H1 (cell line): ENCODE data around the gene SBSN. TPM values are rescaled to one million over a fixed set of nuclear protein-coding genes. Genes with fewer than 3 reads are reported as not detected.

ENCODE experiments used
- BRCA1 ChIP-seq: IDR thresholded peaks from 2 replicates; pipeline ENCODE4 v1.6.1; 2012; ENCODE audit warnings: low read depth, low read length, improper control_type of control experiment
- CHD1 ChIP-seq: IDR thresholded peaks from 2 replicates; pipeline ENCODE4 v1.6.1; 2012; ENCODE audit warnings: low read depth, low read length, improper control_type of control experiment
- E2F6 ChIP-seq: IDR thresholded peaks from 2 replicates; pipeline ENCODE4 v1.6.1; 2012; ENCODE audit warnings: inconsistent platforms
- KDM4A ChIP-seq: IDR thresholded peaks from one replicate; pipeline ENCODE4 v1.7.1; 2012; ENCODE audit warnings: low read depth, mild to moderate bottlenecking, moderate library complexity, low read length, inconsistent platforms; ENCODE audit not compliant: severe bottlenecking
- KDM5A ChIP-seq: fragments of 200-600 bp; IDR thresholded peaks from 2 replicates; pipeline ENCODE4 v1.7.1; 2012; ENCODE audit warnings: mild to moderate bottlenecking, low read length, inconsistent platforms, mixed read lengths
- NRF1 ChIP-seq: IDR thresholded peaks from 2 replicates; pipeline ENCODE4 v1.6.1; 2011; ENCODE audit warnings: mild to moderate bottlenecking, low read depth, low read length, improper control_type of control experiment
- POLR2A ChIP-seq, 2 experiments: IDR thresholded peaks; 1 replicate in 1 of 2; 2 replicates in 1 of 2; pipeline ENCODE4 v1.6.1; 2011; ENCODE audit warnings: low read depth in 2 of 2, low read length in 2 of 2, mild to moderate bottlenecking in 2 of 2; ENCODE audit errors: control extremely low read depth in 1 of 2
- RAD21 ChIP-seq, 2 experiments: IDR thresholded peaks in 1 of 2; conservative IDR thresholded peaks in 1 of 2; 2 replicates each; pipeline ENCODE4 v1.6.1; 2011; ENCODE audit warnings: low read depth in 2 of 2, low read length in 2 of 2, improper control_type of control experiment in 1 of 2, inconsistent platforms in 1 of 2, mild to moderate bottlenecking in 1 of 2, moderate library complexity in 1 of 2
- RBBP5 ChIP-seq: IDR thresholded peaks from 2 replicates; pipeline ENCODE4 v1.7.1; 2012; ENCODE audit warnings: low read depth, mild to moderate bottlenecking, inconsistent platforms, low read length, moderate library complexity, borderline replicate concordance
- SIRT6 ChIP-seq: IDR thresholded peaks from one replicate; pipeline ENCODE4 v1.7.1; 2012; ENCODE audit warnings: low read length, inconsistent platforms
- polyA plus RNA-seq, 7 experiments: library from polyadenylated mRNA; depleted of rRNA in 3 of 7; stranded (reverse) in 5 of 7; unstranded in 2 of 7; fragments of >200 nt in 5 of 7; fragments of 200-250 nt in 2 of 7; gene quantifications; 1 replicate in 5 of 7; 2 replicates in 1 of 7; 4 replicates in 1 of 7; pipeline versions ENCODE4 v1.2.1 to v1.2.3, GENCODE V29; 2011 to 2013; ENCODE audit warnings: missing spikeins in 2 of 7, mixed read lengths in 2 of 7
- total RNA-seq: library from RNA; stranded (reverse); fragmentation: NEBNext Ultra II Directional; extraction: Animal tissue kit (Norgen Biotek cat#: 25700); gene quantifications from 2 replicates; pipeline ENCODE4 v1.2.1, GENCODE V29; 2021
- TF ChIP-seq, protein P1 (sequence below): fragments of 300-600 bp; sonication (generic); IDR thresholded peaks from 2 replicates; pipeline ENCODE4 v1.7.1; 2012; ENCODE audit warnings: low read length, moderate library complexity, mild to moderate bottlenecking, inconsistent platforms; ENCODE audit not compliant: insufficient replicate concordance

The SBSN gene
- total and polyA plus RNA-seq, 2 of the 8 experiments (the other 6 are each of a cell fraction or from before 2014, with no cell fraction given): not detected

- TF ChIP-seq POLR2A (IDR thresholded peaks at IDR 0.05; ENCODE audit: control extremely low read depth in 1 of 2, low read depth in 2 of 2, low read length in 2 of 2) (no peak; a peak in 1 of 3 replicates), CHD1 (no peak), SIRT6 (no peak), E2F6 (peak; percentile 93), RAD21 (IDR thresholded peaks at IDR 0.05 in 1 of 2, conservative IDR thresholded peaks at IDR 0.05 in 1 of 2; ENCODE audit: low read depth in 2 of 2, low read length in 2 of 2) (no peak), KDM5A (no peak), KDM4A (no peak), NRF1 (no peak), RBBP5 (no peak), BRCA1 (no peak)
- TF ChIP-seq, protein P1, sequence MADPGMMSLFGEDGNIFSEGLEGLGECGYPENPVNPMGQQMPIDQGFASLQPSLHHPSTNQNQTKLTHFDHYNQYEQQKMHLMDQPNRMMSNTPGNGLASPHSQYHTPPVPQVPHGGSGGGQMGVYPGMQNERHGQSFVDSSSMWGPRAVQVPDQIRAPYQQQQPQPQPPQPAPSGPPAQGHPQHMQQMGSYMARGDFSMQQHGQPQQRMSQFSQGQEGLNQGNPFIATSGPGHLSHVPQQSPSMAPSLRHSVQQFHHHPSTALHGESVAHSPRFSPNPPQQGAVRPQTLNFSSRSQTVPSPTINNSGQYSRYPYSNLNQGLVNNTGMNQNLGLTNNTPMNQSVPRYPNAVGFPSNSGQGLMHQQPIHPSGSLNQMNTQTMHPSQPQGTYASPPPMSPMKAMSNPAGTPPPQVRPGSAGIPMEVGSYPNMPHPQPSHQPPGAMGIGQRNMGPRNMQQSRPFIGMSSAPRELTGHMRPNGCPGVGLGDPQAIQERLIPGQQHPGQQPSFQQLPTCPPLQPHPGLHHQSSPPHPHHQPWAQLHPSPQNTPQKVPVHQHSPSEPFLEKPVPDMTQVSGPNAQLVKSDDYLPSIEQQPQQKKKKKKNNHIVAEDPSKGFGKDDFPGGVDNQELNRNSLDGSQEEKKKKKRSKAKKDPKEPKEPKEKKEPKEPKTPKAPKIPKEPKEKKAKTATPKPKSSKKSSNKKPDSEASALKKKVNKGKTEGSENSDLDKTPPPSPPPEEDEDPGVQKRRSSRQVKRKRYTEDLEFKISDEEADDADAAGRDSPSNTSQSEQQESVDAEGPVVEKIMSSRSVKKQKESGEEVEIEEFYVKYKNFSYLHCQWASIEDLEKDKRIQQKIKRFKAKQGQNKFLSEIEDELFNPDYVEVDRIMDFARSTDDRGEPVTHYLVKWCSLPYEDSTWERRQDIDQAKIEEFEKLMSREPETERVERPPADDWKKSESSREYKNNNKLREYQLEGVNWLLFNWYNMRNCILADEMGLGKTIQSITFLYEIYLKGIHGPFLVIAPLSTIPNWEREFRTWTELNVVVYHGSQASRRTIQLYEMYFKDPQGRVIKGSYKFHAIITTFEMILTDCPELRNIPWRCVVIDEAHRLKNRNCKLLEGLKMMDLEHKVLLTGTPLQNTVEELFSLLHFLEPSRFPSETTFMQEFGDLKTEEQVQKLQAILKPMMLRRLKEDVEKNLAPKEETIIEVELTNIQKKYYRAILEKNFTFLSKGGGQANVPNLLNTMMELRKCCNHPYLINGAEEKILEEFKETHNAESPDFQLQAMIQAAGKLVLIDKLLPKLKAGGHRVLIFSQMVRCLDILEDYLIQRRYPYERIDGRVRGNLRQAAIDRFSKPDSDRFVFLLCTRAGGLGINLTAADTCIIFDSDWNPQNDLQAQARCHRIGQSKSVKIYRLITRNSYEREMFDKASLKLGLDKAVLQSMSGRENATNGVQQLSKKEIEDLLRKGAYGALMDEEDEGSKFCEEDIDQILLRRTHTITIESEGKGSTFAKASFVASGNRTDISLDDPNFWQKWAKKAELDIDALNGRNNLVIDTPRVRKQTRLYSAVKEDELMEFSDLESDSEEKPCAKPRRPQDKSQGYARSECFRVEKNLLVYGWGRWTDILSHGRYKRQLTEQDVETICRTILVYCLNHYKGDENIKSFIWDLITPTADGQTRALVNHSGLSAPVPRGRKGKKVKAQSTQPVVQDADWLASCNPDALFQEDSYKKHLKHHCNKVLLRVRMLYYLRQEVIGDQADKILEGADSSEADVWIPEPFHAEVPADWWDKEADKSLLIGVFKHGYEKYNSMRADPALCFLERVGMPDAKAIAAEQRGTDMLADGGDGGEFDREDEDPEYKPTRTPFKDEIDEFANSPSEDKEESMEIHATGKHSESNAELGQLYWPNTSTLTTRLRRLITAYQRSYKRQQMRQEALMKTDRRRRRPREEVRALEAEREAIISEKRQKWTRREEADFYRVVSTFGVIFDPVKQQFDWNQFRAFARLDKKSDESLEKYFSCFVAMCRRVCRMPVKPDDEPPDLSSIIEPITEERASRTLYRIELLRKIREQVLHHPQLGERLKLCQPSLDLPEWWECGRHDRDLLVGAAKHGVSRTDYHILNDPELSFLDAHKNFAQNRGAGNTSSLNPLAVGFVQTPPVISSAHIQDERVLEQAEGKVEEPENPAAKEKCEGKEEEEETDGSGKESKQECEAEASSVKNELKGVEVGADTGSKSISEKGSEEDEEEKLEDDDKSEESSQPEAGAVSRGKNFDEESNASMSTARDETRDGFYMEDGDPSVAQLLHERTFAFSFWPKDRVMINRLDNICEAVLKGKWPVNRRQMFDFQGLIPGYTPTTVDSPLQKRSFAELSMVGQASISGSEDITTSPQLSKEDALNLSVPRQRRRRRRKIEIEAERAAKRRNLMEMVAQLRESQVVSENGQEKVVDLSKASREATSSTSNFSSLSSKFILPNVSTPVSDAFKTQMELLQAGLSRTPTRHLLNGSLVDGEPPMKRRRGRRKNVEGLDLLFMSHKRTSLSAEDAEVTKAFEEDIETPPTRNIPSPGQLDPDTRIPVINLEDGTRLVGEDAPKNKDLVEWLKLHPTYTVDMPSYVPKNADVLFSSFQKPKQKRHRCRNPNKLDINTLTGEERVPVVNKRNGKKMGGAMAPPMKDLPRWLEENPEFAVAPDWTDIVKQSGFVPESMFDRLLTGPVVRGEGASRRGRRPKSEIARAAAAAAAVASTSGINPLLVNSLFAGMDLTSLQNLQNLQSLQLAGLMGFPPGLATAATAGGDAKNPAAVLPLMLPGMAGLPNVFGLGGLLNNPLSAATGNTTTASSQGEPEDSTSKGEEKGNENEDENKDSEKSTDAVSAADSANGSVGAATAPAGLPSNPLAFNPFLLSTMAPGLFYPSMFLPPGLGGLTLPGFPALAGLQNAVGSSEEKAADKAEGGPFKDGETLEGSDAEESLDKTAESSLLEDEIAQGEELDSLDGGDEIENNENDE: no peak
Observed at GRCh38 chr19:35509018-35509652, 19.0 kb downstream of the SBSN start (continued).
